Panc1 (cell line): ENCODE data around the gene ETV5. TPM values are rescaled to one million over a fixed set of nuclear protein-coding genes. Genes with fewer than 3 reads are reported as not detected.

Experiments
- ATAC-seq: fragments of 200-7000 bp; cut with Tn5 transposase; 2 replicates; pipeline ENCODE4 v1.9.1; 2020; ENCODE audit warnings: mild to moderate bottlenecking, moderate library complexity
- BruUV-seq: library from RNA; stranded (reverse); fragments of 400-500 nt; replicated peaks from 2 replicates; lab custom pipeline; 2021; lab: Mats Ljungman, UMichigan
- CTCF ChIA-PET: fragments of 300-600 bp; sonication (Branson Sonifier 250); formaldehyde crosslinking; loops from one replicate; lab custom pipeline; 2022; ENCODE audit warnings: antibody characterized with exemption; lab: Charles Lee
- POLR2A ChIA-PET: fragments of 300-600 bp; sonication (Branson Sonifier 250); formaldehyde crosslinking; loops from one replicate; lab custom pipeline; 2022; ENCODE audit warnings: antibody characterized with exemption; lab: Charles Lee
- DNase-seq: peaks from one replicate; pipeline ENCODE4 v3.0.0-alpha.2; 2010; ENCODE audit warnings: low read depth, low spot score
- H3K27ac ChIP-seq: 2 replicates; pipeline ENCODE4 v1.5.1; 2011; ENCODE audit warnings: mild to moderate bottlenecking, low read length, inconsistent platforms
- H3K27me3 ChIP-seq: fragments of 200-500 bp; sonication (Bioruptor generic); 2 replicates; pipeline ENCODE4 v1.6.0; 2014; ENCODE audit warnings: low read length, inconsistent platforms; ENCODE audit not compliant: control insufficient read depth, insufficient read depth
- H3K36me3 ChIP-seq: fragments of 200-500 bp; sonication (Bioruptor generic); 2 replicates; pipeline ENCODE4 v1.5.1; 2014; ENCODE audit warnings: inconsistent platforms, mild to moderate bottlenecking, low read length, moderate library complexity; ENCODE audit not compliant: control insufficient read depth, insufficient read depth
- H3K4me1 ChIP-seq: 2 replicates; pipeline ENCODE4 v1.5.1; 2011; ENCODE audit warnings: inconsistent platforms, mild to moderate bottlenecking, low read length, moderate library complexity; ENCODE audit not compliant: control insufficient read depth, insufficient read depth
- H3K4me3 ChIP-seq, 2 experiments: 2 replicates each; pipeline ENCODE4 v1.5.1; 2011 to 2012; ENCODE audit warnings: low read depth in 2 of 2, low read length in 2 of 2, mild to moderate bottlenecking in 2 of 2, inconsistent platforms in 1 of 2, moderate library complexity in 1 of 2
- H3K9me3 ChIP-seq: fragments of 200-500 bp; sonication (Bioruptor generic); 2 replicates; pipeline ENCODE4 v1.5.1; 2014; ENCODE audit warnings: low read depth, mild to moderate bottlenecking, inconsistent platforms, low read length, moderate library complexity; ENCODE audit not compliant: control insufficient read depth, insufficient read depth
- POLR2AphosphoS5 ChIP-seq: IDR thresholded peaks from 2 replicates; pipeline ENCODE4 v1.6.1; 2012; ENCODE audit warnings: mild to moderate bottlenecking, low read depth, low read length, moderate library complexity
- SIN3A ChIP-seq: IDR thresholded peaks from 2 replicates; pipeline ENCODE4 v1.6.1; 2012; ENCODE audit warnings: low read depth, mild to moderate bottlenecking, low read length, moderate library complexity, borderline replicate concordance; ENCODE audit not compliant: insufficient read depth
- TCF7L2 ChIP-seq: IDR thresholded peaks from 2 replicates; pipeline ENCODE4 v1.6.1; 2011; ENCODE audit warnings: mild to moderate bottlenecking, low read depth, low read length, inconsistent platforms
- in situ Hi-C: cut with HindIII; loops from 2 replicates; pipeline ENCODE4 v1.10.0; 2016; ENCODE audit warnings: low sequenced_read_pairs, low pct_unique_long_range_greater_than_20kb
- intact Hi-C: fragments of 100-400 bp; cut with micrococcal nuclease; formaldehyde crosslinking; loops from one replicate; pipeline ENCODE4 v1.10.0; 2022; ENCODE audit not compliant: unreplicated experiment
- total RNA-seq: library from RNA; stranded (reverse); gene quantifications from one replicate; pipeline ENCODE4 v1.2.1, GENCODE V29; 2021; ENCODE audit not compliant: unreplicated experiment
- TF ChIP-seq, protein P1 (sequence below), 2 experiments: IDR thresholded peaks; 2 replicates each; pipeline ENCODE4 v1.6.1; 2011 to 2012; ENCODE audit warnings: low read depth in 2 of 2, control low read depth in 1 of 2, low read length in 1 of 2, mild to moderate bottlenecking in 1 of 2, moderate library complexity in 1 of 2; ENCODE audit not compliant: insufficient read depth in 1 of 2
- TF ChIP-seq, protein P2 (sequence below): fragments of 450-650 bp; IDR thresholded peaks from 2 replicates; pipeline ENCODE4 v1.5.1; 2017; ENCODE audit warnings: mild to moderate bottlenecking

ETV5 gene
- total RNA-seq, 1 experiment from 2014 or later: 79.3 TPM

DNA sequence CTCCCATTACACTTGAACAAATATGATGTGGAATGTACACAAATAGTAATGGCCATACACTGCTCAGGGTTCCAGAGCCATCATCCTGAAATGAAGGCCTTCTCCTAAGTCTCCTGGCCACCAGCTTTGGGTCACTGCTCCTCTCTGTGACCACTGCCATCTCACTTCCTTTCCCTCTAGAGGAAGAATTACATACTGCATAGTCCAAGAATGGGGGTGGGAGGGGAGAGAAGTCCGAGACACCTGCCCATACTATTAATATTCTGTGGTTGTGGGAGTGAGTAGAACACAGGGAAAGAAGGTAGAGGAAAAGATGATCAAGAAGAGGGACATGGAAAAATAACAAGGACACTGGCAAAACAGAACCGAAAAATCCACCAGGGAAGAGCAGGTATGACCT lies 20.6 kb downstream of the ETV5 start:
- Histone ChIP-seq H3K9me3 (no peaks in the 10 kb centered on the region), H3K36me3 (no peaks in the 10 kb centered on the region), H3K27me3 (no peaks in the 10 kb centered on the region), H3K27ac (no peak overlapping the region), H3K4me3 (no peak overlapping the region), H3K4me1 (no peaks in the 10 kb centered on the region)
- no TSS peak for BruUV-seq
- intact Hi-C loops: no loop called here
- ChIA-PET POLR2A (no interaction called here), CTCF (no interaction called here)
- TF ChIP-seq TCF7L2 (no peak), SIN3A (no peak), POLR2AphosphoS5 (no peak)
- TF ChIP-seq, protein P1, sequence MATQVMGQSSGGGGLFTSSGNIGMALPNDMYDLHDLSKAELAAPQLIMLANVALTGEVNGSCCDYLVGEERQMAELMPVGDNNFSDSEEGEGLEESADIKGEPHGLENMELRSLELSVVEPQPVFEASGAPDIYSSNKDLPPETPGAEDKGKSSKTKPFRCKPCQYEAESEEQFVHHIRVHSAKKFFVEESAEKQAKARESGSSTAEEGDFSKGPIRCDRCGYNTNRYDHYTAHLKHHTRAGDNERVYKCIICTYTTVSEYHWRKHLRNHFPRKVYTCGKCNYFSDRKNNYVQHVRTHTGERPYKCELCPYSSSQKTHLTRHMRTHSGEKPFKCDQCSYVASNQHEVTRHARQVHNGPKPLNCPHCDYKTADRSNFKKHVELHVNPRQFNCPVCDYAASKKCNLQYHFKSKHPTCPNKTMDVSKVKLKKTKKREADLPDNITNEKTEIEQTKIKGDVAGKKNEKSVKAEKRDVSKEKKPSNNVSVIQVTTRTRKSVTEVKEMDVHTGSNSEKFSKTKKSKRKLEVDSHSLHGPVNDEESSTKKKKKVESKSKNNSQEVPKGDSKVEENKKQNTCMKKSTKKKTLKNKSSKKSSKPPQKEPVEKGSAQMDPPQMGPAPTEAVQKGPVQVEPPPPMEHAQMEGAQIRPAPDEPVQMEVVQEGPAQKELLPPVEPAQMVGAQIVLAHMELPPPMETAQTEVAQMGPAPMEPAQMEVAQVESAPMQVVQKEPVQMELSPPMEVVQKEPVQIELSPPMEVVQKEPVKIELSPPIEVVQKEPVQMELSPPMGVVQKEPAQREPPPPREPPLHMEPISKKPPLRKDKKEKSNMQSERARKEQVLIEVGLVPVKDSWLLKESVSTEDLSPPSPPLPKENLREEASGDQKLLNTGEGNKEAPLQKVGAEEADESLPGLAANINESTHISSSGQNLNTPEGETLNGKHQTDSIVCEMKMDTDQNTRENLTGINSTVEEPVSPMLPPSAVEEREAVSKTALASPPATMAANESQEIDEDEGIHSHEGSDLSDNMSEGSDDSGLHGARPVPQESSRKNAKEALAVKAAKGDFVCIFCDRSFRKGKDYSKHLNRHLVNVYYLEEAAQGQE (IDR thresholded peaks at IDR 0.05; ENCODE audit: insufficient read depth in 1 of 2, low read depth in 2 of 2, low read length in 1 of 2): no peak
- TF ChIP-seq, protein P2, sequence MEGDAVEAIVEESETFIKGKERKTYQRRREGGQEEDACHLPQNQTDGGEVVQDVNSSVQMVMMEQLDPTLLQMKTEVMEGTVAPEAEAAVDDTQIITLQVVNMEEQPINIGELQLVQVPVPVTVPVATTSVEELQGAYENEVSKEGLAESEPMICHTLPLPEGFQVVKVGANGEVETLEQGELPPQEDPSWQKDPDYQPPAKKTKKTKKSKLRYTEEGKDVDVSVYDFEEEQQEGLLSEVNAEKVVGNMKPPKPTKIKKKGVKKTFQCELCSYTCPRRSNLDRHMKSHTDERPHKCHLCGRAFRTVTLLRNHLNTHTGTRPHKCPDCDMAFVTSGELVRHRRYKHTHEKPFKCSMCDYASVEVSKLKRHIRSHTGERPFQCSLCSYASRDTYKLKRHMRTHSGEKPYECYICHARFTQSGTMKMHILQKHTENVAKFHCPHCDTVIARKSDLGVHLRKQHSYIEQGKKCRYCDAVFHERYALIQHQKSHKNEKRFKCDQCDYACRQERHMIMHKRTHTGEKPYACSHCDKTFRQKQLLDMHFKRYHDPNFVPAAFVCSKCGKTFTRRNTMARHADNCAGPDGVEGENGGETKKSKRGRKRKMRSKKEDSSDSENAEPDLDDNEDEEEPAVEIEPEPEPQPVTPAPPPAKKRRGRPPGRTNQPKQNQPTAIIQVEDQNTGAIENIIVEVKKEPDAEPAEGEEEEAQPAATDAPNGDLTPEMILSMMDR: no peak
- in situ Hi-C loops: no loop called here
- DNase-seq: no peak
- 0 out of 2 replicates have a peak, but pooled peaks have one; percentile 26 for ATAC-seq

DNA sequence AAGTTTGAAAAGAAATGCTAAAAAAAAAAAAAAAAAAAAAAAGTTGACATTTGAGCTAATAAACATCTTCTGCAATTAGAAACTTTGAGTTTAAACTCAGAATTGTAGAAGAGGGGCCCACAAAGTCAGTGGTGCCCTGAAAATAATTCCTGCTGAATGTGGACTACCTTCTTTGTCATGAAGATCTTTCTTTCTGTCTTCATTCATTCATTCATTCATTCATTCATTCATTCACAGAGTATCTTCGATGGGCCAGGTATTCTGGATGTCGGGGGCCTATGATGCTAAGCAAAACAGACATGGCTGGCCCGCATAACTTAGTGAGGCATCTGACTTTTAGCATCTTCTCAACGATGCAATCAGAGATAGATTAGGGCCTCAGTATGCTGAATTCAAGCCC lies 24.6 kb downstream of the ETV5 start:
- POLR2A ChIA-PET: no interaction called here

More for the DNA sequence above, 24.6 kb downstream of the ETV5 start:
- peaks cover 14% of the 10 kb centered on the region; the same call in 1 of the 2 replicates for H3K36me3 ChIP-seq
- no peaks in the 10 kb centered on the region for H3K27me3 ChIP-seq
- DNase-seq (no peak), ATAC-seq (no peak)
- in situ Hi-C loops (no loop called here), intact Hi-C loops (no loop called here)
- H3K4me3 ChIP-seq: no peak overlapping the region
- CTCF ChIA-PET: interaction anchor here (0.6 kb wide), 1 partner anchor 133 kb away, joined by 9 read pairs; no protein-coding TSS in a partner anchor
- TF ChIP-seq, protein P2: no peak
- no peak for TF ChIP-seq POLR2AphosphoS5
- TF ChIP-seq, protein P1 (IDR thresholded peaks at IDR 0.05; ENCODE audit: insufficient read depth in 1 of 2, low read depth in 2 of 2, low read length in 1 of 2): no peak
- no peak for TF ChIP-seq TCF7L2
- TF ChIP-seq SIN3A: no peak
- H3K4me1 ChIP-seq: no peaks in the 10 kb centered on the region
- H3K9me3 ChIP-seq: no peaks in the 10 kb centered on the region
- no peak overlapping the region for H3K27ac ChIP-seq
- BruUV-seq: no TSS peak
